HepG2 (cell line): ENCODE measurements around the gene ADCY9. TPM values are rescaled to one million over a fixed set of nuclear protein-coding genes. Genes with fewer than 3 reads are reported as not detected.

Experiments used
- ATAC-seq: fragments of 200-7000 bp; cut with Tn5 transposase; 3 replicates; pipeline ENCODE4 v1.9.1; 2020; ENCODE audit warnings: mild to moderate bottlenecking, moderate library complexity
- BruUV-seq: library from RNA; stranded (reverse); fragments of 400-500 nt; replicated peaks from 2 replicates; lab custom pipeline; 2021; lab: Mats Ljungman, UMichigan
- CTCF ChIA-PET: fragments of 300-600 bp; formaldehyde crosslinking; extraction: SDS; loops from one replicate; lab custom pipeline; 2021; ENCODE audit warnings: low total read pairs, inconsistent platforms, low intra/inter-chr PET ratio; lab: Yijun Ruan, JAX
- POLR2A ChIA-PET: fragments of 350-600 bp; sonication (Branson Sonifier 250); formaldehyde crosslinking; loops from one replicate; lab custom pipeline; 2020; ENCODE audit warnings: antibody characterized with exemption, inconsistent platforms; lab: Yijun Ruan, JAX
- DNase-seq: peaks from one replicate; pipeline ENCODE4 v3.0.0-alpha.2; 2015; ENCODE audit warnings: low spot score
- FAIRE-seq: peaks from 3 replicates; lab custom pipeline; 2011; peaks lifted over from hg19 to GRCh38; lab: Jason Lieb, UNC
- H2AFZ ChIP-seq: one replicate; pipeline ENCODE4 v1.6.1; 2011; ENCODE audit warnings: low read length, inconsistent platforms
- H3K27ac ChIP-seq: fragments of 300-600 bp; 3 replicates; pipeline ENCODE4 v1.8.0; 2011; ENCODE audit warnings: mixed run types, mild to moderate bottlenecking, mixed read lengths, low read length, inconsistent platforms; ENCODE audit not compliant: insufficient read depth; ENCODE audit errors: extremely low read length
- H3K27me3 ChIP-seq, 2 experiments: fragments of 200-600 bp in 1 of 2; 2 replicates in 1 of 2; 3 replicates in 1 of 2; pipeline versions ENCODE4 v1.6.0 to v1.8.0; 2011; ENCODE audit warnings: low read length in 2 of 2, mild to moderate bottlenecking in 2 of 2, moderate library complexity in 2 of 2, inconsistent platforms in 1 of 2; ENCODE audit not compliant: insufficient read depth in 2 of 2, control insufficient read depth in 1 of 2
- H3K36me3 ChIP-seq, 2 experiments: fragments of 200-600 bp in 1 of 2; replicated peaks in 1 of 2; 2 replicates in 1 of 2; 3 replicates in 1 of 2; pipeline versions ENCODE4 v1.5.1 to v1.8.0; 2011; ENCODE audit warnings: low read length in 2 of 2, inconsistent platforms in 1 of 2; ENCODE audit not compliant: insufficient read depth in 2 of 2, control insufficient read depth in 1 of 2
- H3K4me1 ChIP-seq: 2 replicates; pipeline ENCODE4 v1.5.1; 2012; ENCODE audit warnings: low read length, inconsistent platforms; ENCODE audit not compliant: insufficient read depth
- H3K4me2 ChIP-seq: 2 replicates; pipeline ENCODE4 v1.6.0; 2011; ENCODE audit warnings: low read depth, low read length, inconsistent platforms
- H3K4me3 ChIP-seq, 3 experiments: fragments of 200-600 bp in 1 of 3; sonication (generic), shearing (Covaris generic) in 1 of 3; replicated peaks in 1 of 3; 2 replicates each; pipeline ENCODE4 v1.5.1; 2011 to 2016; ENCODE audit warnings: low read length in 3 of 3, inconsistent platforms in 2 of 3, low read depth in 2 of 3, mild to moderate bottlenecking in 2 of 3, control low read depth in 1 of 3, mixed read lengths in 1 of 3; ENCODE audit not compliant: insufficient read depth in 1 of 3
- H3K79me2 ChIP-seq: one replicate; pipeline ENCODE4 v1.6.1; 2011; ENCODE audit warnings: low read length, inconsistent platforms; ENCODE audit not compliant: insufficient read depth
- H3K9ac ChIP-seq: 2 replicates; pipeline ENCODE4 v1.6.0; 2011; ENCODE audit warnings: mild to moderate bottlenecking, low read depth, low read length, inconsistent platforms; ENCODE audit not compliant: insufficient read depth
- H3K9me3 ChIP-seq: 2 replicates; pipeline ENCODE4 v1.5.1; 2012; ENCODE audit warnings: mild to moderate bottlenecking, low read length
- H4K20me1 ChIP-seq: 2 replicates; pipeline ENCODE4 v1.6.0; 2011; ENCODE audit warnings: inconsistent platforms, mild to moderate bottlenecking, low read length, moderate library complexity; ENCODE audit not compliant: insufficient read depth
- ATF7 ChIP-seq, 2 experiments: fragments of 450-650 bp in 1 of 2; sonication (generic) in 1 of 2; formaldehyde crosslinking in 1 of 2; IDR thresholded peaks; 2 replicates each; pipeline versions ENCODE4 v1.4.0 to v1.6.1; 2016 to 2020; ENCODE audit warnings: antibody characterized with exemption in 1 of 2, mild to moderate bottlenecking in 1 of 2, missing genetic modification reagents in 1 of 2
- CEBPB ChIP-seq: IDR thresholded peaks from 2 replicates; pipeline ENCODE4 v1.6.1; 2011; ENCODE audit warnings: low read depth, low read length, improper control_type of control experiment, borderline replicate concordance
- MIER3 ChIP-seq: IDR thresholded peaks from 2 replicates; pipeline ENCODE4 v1.6.1; 2016; ENCODE audit warnings: missing compliant biosample characterization, borderline replicate concordance
- WGBS: methylation state at CpG from one replicate; pipeline ENCODE4 v1.1.6; 2017; ENCODE audit warnings: low lambda C conversion rate; 5-methylcytosine and 5-hydroxymethylcytosine counted together
- in situ Hi-C: cut with HindIII; loops from 2 replicates; pipeline ENCODE4 v1.10.0; 2017; ENCODE audit warnings: low pct_unique_long_range_greater_than_20kb; ENCODE audit not compliant: extremely low pct_ligation_motif_present
- intact Hi-C: fragments of 100-400 bp; cut with micrococcal nuclease; formaldehyde crosslinking; loops from one replicate; pipeline ENCODE4 v1.10.0; 2022; ENCODE audit not compliant: unreplicated experiment
- polyA plus RNA-seq, 8 experiments: library from polyadenylated mRNA; depleted of rRNA in 3 of 8; stranded (reverse) in 7 of 8; unstranded in 1 of 8; fragments of >200 nt; fragmentation: Illumina TruSeq in 4 of 8; extraction: Trizol in 4 of 8; gene quantifications; 2 replicates each; pipeline versions ENCODE4 v1.2.1 to v1.2.3, GENCODE V29; 2011 to 2016; ENCODE audit warnings: low read depth in 4 of 8, missing spikeins in 1 of 8, mixed read lengths in 1 of 8; ENCODE audit not compliant: insufficient read depth in 1 of 8
- small RNA-seq, 3 experiments: library from RNA; depleted of rRNA; stranded (forward); fragments of <200 nt; gene quantifications; one replicate each; pipeline ENCODE3, GENCODE V24; 2012; ENCODE audit warnings: low read depth in 2 of 3, low replicate concordance in 1 of 3; ENCODE audit not compliant: insufficient read length in 3 of 3, insufficient read depth in 2 of 3
- total RNA-seq, 5 experiments: library from RNA; depleted of rRNA; stranded (reverse); fragments of >200 nt; fragmentation: Illumina TruSeq; extraction: Trizol; gene quantifications; 2 replicates each; pipeline ENCODE4 v1.2.3, GENCODE V29; 2016; ENCODE audit warnings: low read depth in 1 of 5

The ADCY9 gene
- total and polyA plus RNA-seq, 2 of the 13 experiments (the other 11 are each of a cell fraction or from before 2014, with no cell fraction given), result 11.2 to 13.9 TPM

DNA sequence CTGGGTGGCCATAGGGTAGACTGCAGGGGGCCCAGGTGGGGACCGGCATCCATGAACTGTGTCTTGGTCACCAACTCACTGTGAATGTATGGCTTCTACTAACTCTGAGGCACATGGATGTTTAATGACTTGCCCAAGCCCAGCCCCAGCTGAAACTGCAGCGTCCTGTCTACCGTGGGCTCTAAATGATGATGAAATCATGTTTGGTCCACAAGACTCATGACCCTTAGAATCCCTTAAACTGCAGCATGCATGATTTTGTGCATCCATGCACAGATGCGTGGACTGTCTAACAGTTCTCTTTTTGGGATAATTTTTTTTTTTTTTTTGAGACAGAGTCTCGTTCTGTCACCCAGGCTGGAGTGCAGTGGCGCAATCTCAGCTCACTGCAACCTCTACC is 203.3 kb downstream of the ADCY9 start:
- Histone ChIP-seq H3K27me3 (peaks cover 3 to 13% of the 10 kb centered on the region in 2 experiments; a peak in 3 of 5 replicates), H4K20me1 (no peaks in the 10 kb centered on the region), H2AFZ (no peak overlapping the region), H3K36me3 (no peaks in the 10 kb centered on the region), H3K9ac (no peak overlapping the region), H3K4me1 (peaks cover 7% of the 10 kb centered on the region; the same call in 1 of the 2 replicates), H3K79me2 (no peaks in the 10 kb centered on the region), H3K27ac (no peak overlapping the region), H3K9me3 (no peaks in the 10 kb centered on the region), H3K4me2 (no peak overlapping the region), H3K4me3 (no peak overlapping the region)
- in situ Hi-C loops, result no loop called here
- BruUV-seq, result no TSS peak
- ATAC-seq, result no peak
- 36% methylated on average over 6 of the region's 6 CpGs for WGBS
- ChIA-PET CTCF (no interaction called here), POLR2A (no interaction called here)
- intact Hi-C loops, result no loop called here
- no peak for FAIRE-seq
- TF ChIP-seq MIER3 (no peak), CEBPB (peak; percentile 53; the same call in 1 of the 2 replicates), ATF7 (IDR thresholded peaks at IDR 0.05) (peak; percentile 51), ATF7 (CRISPR knock-in tag; IDR thresholded peaks at IDR 0.05) (no peak)
- no peak for DNase-seq

Small RNAs within 50 kb of the gene (small RNA-seq; reads per million reads assigned to genes)
- 0 reads per million in 3 experiments for gene AC009171.1

Other genes with a start within 250 kb of the ADCY9 start
- gene CREBBP, start 235.7 kb downstream of the ADCY9 start, total RNA-seq (2016; rRNA removed; fragmentation: Illumina TruSeq; extraction: Trizol), result 9.6 and 10.4 TPM in 2 replicates
- gene CREBBP, start 235.7 kb downstream of the ADCY9 start, polyA plus RNA-seq (2011; rRNA removed), result 5.3 and 5.6 TPM in 2 replicates
- gene SRL, start 125.6 kb upstream of the ADCY9 start, total RNA-seq (2016; rRNA removed; fragmentation: Illumina TruSeq; extraction: Trizol), result not detected in 2 replicates
- 0.04 and 0.05 TPM in 2 replicates for gene SRL, start 125.6 kb upstream of the ADCY9 start, polyA plus RNA-seq (2011; rRNA removed)
- 10.4 and 12.2 TPM in 2 replicates for gene TFAP4, start 156.6 kb upstream of the ADCY9 start, total RNA-seq (2016; rRNA removed; fragmentation: Illumina TruSeq; extraction: Trizol)
- 13.0 and 15.6 TPM in 2 replicates for gene TFAP4, start 156.6 kb upstream of the ADCY9 start, polyA plus RNA-seq (2011; rRNA removed)
- 0.24 and 0.29 TPM in 2 replicates for gene GLIS2, start 199.6 kb upstream of the ADCY9 start, total RNA-seq (2016; rRNA removed; fragmentation: Illumina TruSeq; extraction: Trizol)
- 0.28 and 0.39 TPM in 2 replicates for gene GLIS2, start 199.6 kb upstream of the ADCY9 start, polyA plus RNA-seq (2011; rRNA removed)
- 39.5 and 51.8 TPM in 2 replicates for gene PAM16, start 234.9 kb upstream of the ADCY9 start, total RNA-seq (2016; rRNA removed; fragmentation: Illumina TruSeq; extraction: Trizol)
- 51.5 and 64.5 TPM in 2 replicates for gene PAM16, start 234.9 kb upstream of the ADCY9 start, polyA plus RNA-seq (2011; rRNA removed)